ENCODE data around the gene ZNF358. TPM values are rescaled to one million over a fixed set of nuclear protein-coding genes. Genes with fewer than 3 reads are reported as not detected.

The ZNF358 gene
- total and polyA plus RNA-seq, 4 donors: 12.3 to 96.0 (median 59.6) TPM

GRCh38 chr19:7476777-7477494 is 39.0 kb upstream of the ZNF358 start:
- H3K9me3 ChIP-seq (ENCODE audit: control insufficient read depth, insufficient read depth, low read length): no peaks in the 10 kb centered on the region
- WGBS (ENCODE audit: insufficient coverage): 82% methylated on average over 31 of the region's 35 CpGs
- H3K27me3 ChIP-seq (ENCODE audit: control insufficient read depth, insufficient read depth, low read length): no peaks in the 10 kb centered on the region
- DNase-seq (ENCODE audit: low read depth in 4 of 6, low spot score in 6 of 6): no peak
- no peak overlapping the region for H3K4me3 ChIP-seq (ENCODE audit: low read depth, low read length)
- no peak overlapping the region for H3K27ac ChIP-seq (ENCODE audit: low read depth, low read length)
- peaks cover 47% of the 10 kb centered on the region for H3K36me3 ChIP-seq (ENCODE audit: control insufficient read depth, insufficient read depth, low read length)
- H3K4me1 ChIP-seq (ENCODE audit: control insufficient read depth, insufficient read depth, low read length): peaks cover under 1% of the 10 kb centered on the region

DNA sequence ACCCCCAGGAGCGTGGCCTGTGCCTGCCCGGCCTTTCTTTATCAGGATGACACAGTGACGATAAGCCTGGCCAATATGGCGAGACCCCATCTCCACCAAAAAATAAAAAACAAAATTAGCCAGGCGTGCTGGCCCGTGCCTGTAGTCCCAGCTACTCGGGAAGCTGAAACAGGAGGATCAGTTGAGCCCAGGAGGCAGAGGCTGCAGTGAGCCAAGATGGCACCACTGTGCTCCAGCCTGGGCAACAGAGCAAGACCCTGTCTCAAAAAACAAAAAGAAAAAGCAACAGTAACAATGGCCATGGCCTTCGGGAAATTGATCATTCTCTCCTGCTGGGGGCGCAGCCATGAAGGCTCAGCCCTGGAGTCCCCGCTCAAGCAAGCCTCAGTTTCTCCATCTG is 38.1 kb upstream of the ZNF358 start:
- Histone ChIP-seq H3K36me3 (ENCODE audit: control insufficient read depth, insufficient read depth, low read length) (peaks cover 47% of the 10 kb centered on the region), H3K4me1 (ENCODE audit: control insufficient read depth, insufficient read depth, low read length) (peaks cover 9% of the 10 kb centered on the region), H3K4me3 (ENCODE audit: low read depth, low read length) (no peak overlapping the region), H3K9me3 (ENCODE audit: control insufficient read depth, insufficient read depth, low read length) (no peaks in the 10 kb centered on the region), H3K27me3 (ENCODE audit: control insufficient read depth, insufficient read depth, low read length) (no peaks in the 10 kb centered on the region), H3K27ac (ENCODE audit: low read depth, low read length) (no peak overlapping the region)
- DNase-seq (ENCODE audit: low read depth in 4 of 6, low spot score in 6 of 6): no peak
- 95% methylated on average over 5 of the region's 10 CpGs for WGBS (ENCODE audit: insufficient coverage)

DNA sequence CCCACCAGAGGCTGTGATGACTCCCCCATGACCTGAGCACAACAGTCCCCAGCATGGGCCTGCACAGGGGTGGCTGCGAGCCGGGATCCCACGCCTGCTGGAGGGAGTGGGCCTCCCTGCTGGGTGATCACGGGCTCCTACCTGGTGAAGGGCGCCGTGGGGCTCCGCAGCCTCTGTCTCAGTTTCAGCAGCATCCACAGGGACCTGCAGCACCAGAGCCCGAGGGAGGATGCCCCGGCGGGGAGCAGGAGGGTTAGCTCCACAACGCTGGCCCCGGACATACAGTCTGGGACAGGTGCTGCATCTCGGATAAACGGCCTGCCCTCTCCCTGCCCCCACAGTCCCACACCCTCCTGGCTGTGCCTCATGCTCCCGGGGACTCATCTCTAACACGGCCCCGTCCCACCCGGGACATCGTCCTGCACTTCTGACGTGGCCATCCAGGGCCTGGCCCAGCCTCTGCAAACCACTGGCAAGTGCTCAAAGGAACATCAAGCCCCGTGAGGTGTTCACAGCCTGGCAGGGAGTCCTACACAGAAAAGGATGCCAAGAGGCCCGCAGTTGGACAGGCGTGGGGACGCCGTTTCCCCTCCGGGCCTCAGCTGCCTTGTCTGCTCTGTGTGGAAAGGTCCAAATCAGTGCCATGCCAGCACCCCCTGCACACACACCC is 37.6 kb upstream of the ZNF358 start:
- Histone ChIP-seq H3K36me3 (ENCODE audit: control insufficient read depth, insufficient read depth, low read length) (peaks cover 43% of the 10 kb centered on the region), H3K4me1 (ENCODE audit: control insufficient read depth, insufficient read depth, low read length) (peaks cover 13% of the 10 kb centered on the region), H3K27ac (ENCODE audit: low read depth, low read length) (no peak overlapping the region), H3K4me3 (ENCODE audit: low read depth, low read length) (no peak overlapping the region), H3K27me3 (ENCODE audit: control insufficient read depth, insufficient read depth, low read length) (no peaks in the 10 kb centered on the region), H3K9me3 (ENCODE audit: control insufficient read depth, insufficient read depth, low read length) (no peaks in the 10 kb centered on the region)
- no peak for DNase-seq (ENCODE audit: low read depth in 4 of 6, low spot score in 6 of 6)
- 72% methylated on average over 24 of the region's 26 CpGs for WGBS (ENCODE audit: insufficient coverage)

- no peaks in the 10 kb centered on the region for H3K27me3 ChIP-seq (ENCODE audit: control insufficient read depth, insufficient read depth, low read length)
- 90% methylated on average over 9 of the region's 9 CpGs for WGBS (ENCODE audit: insufficient coverage)
- peaks cover 19% of the 10 kb centered on the region for H3K4me1 ChIP-seq (ENCODE audit: control insufficient read depth, insufficient read depth, low read length)
- H3K9me3 ChIP-seq (ENCODE audit: control insufficient read depth, insufficient read depth, low read length): no peaks in the 10 kb centered on the region
- no peak for DNase-seq (ENCODE audit: low read depth in 4 of 6, low spot score in 6 of 6)
- H3K4me3 ChIP-seq (ENCODE audit: low read depth, low read length): no peak overlapping the region
- no peak overlapping the region for H3K27ac ChIP-seq (ENCODE audit: low read depth, low read length)
- H3K36me3 ChIP-seq (ENCODE audit: control insufficient read depth, insufficient read depth, low read length): peaks cover 41% of the 10 kb centered on the region
These were observed 37.1 kb upstream of the ZNF358 start for GRCh38 chr19:7478843-7479227.

- 64% methylated on average over 8 of the region's 11 CpGs for WGBS (ENCODE audit: insufficient coverage)
- Histone ChIP-seq H3K27ac (ENCODE audit: low read depth, low read length) (no peak overlapping the region), H3K36me3 (ENCODE audit: control insufficient read depth, insufficient read depth, low read length) (peaks cover 41% of the 10 kb centered on the region), H3K9me3 (ENCODE audit: control insufficient read depth, insufficient read depth, low read length) (no peaks in the 10 kb centered on the region), H3K4me3 (ENCODE audit: low read depth, low read length) (no peak overlapping the region), H3K27me3 (ENCODE audit: control insufficient read depth, insufficient read depth, low read length) (no peaks in the 10 kb centered on the region), H3K4me1 (ENCODE audit: control insufficient read depth, insufficient read depth, low read length) (peaks cover 20% of the 10 kb centered on the region)
- DNase-seq (ENCODE audit: low read depth in 4 of 6, low spot score in 6 of 6): no peak
These were observed 35.5 kb upstream of the ZNF358 start for GRCh38 chr19:7480222-7480969.

- no peaks in the 10 kb centered on the region for H3K27me3 ChIP-seq (ENCODE audit: control insufficient read depth, insufficient read depth, low read length)
- H3K36me3 ChIP-seq (ENCODE audit: control insufficient read depth, insufficient read depth, low read length): peaks cover 37% of the 10 kb centered on the region
- H3K4me1 ChIP-seq (ENCODE audit: control insufficient read depth, insufficient read depth, low read length): peaks cover 20% of the 10 kb centered on the region
- H3K9me3 ChIP-seq (ENCODE audit: control insufficient read depth, insufficient read depth, low read length): no peaks in the 10 kb centered on the region
- H3K27ac ChIP-seq (ENCODE audit: low read depth, low read length): no peak overlapping the region
- 97% methylated on average over 5 of the region's 7 CpGs for WGBS (ENCODE audit: insufficient coverage)
- no peak overlapping the region for H3K4me3 ChIP-seq (ENCODE audit: low read depth, low read length)
- no peak for DNase-seq (ENCODE audit: low read depth in 4 of 6, low spot score in 6 of 6)
These were observed 35.0 kb upstream of the ZNF358 start for GRCh38 chr19:7480970-7481255.

DNA sequence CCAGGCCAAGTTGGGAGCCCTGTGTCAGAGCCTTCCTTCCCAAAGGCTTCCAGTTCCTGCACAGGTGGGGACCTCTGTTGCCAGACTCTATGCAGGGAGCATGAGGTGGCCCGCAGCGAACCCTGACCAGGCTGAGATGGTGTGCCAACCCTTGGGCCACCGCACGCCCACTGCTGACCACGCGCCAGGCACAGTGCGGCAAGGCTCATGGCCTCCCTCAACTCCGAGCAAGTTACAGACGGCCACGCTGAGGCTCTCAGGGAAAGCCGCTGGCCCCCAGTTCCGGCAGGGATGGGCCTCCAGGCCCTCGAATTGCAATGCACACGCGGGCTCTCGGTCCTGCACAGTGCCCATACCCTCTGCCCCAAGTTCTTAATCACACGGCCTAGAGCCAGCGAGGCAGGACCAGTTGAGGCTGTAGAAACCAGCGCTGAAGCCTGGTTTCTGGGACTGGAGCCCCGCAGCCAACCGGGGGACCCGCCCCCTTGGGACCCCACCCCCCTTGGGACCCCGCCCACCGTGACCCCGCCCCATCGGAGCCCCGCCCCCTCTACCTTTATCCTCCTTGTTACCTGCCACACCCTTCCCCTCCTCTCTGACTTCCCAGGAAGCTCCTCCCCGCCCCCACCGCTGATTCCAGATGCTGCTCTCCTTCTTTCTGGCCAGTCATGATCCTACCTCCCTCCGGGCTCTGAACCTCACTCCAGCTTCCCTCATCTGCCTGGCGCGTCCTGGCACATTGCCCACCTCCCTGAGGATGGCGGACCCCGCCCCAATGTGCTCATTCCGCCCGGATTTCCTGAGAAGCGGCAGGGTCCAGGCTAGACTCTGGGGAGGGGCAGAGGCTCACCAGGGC is 33.1 kb upstream of the ZNF358 start:
- H3K9me3 ChIP-seq (ENCODE audit: control insufficient read depth, insufficient read depth, low read length): no peaks in the 10 kb centered on the region
- peaks cover 20% of the 10 kb centered on the region for H3K4me1 ChIP-seq (ENCODE audit: control insufficient read depth, insufficient read depth, low read length)
- peaks cover 25% of the 10 kb centered on the region for H3K36me3 ChIP-seq (ENCODE audit: control insufficient read depth, insufficient read depth, low read length)
- no peak overlapping the region for H3K27ac ChIP-seq (ENCODE audit: low read depth, low read length)
- peak in 2 of 6 donors; percentile 34 to 50 for DNase-seq (ENCODE audit: low read depth in 4 of 6, low spot score in 6 of 6)
- no peaks in the 10 kb centered on the region for H3K27me3 ChIP-seq (ENCODE audit: control insufficient read depth, insufficient read depth, low read length)
- no peak overlapping the region for H3K4me3 ChIP-seq (ENCODE audit: low read depth, low read length)
- 43% methylated on average over 27 of the region's 37 CpGs for WGBS (ENCODE audit: insufficient coverage)

DNA sequence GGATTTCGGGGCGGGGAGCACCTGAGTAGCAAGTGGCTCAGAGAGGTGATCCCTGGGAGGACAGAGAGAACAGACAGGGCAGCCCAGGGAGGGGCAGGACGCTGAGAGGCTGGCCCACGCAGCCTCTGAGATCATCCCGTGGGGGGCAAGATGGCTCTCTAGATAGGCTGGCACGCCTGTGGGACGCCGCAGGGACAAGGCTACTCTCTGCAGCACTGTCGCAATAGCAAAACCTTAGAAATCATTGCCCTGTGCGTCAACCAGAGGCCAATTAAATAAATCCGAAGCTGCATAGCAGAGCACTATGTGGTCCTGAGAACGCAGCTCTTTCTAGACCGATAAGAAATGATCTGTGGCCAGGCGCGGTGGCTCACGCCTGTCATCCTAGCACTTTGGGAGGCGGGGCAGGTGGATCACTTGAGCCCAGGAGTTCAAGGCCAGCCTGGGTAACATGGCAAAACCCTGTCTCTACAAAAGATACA is 32.1 kb upstream of the ZNF358 start:
- H3K4me1 ChIP-seq (ENCODE audit: control insufficient read depth, insufficient read depth, low read length): peaks cover 27% of the 10 kb centered on the region
- DNase-seq (ENCODE audit: low read depth in 4 of 6, low spot score in 6 of 6): peak in 1 of 6 donors; percentile 8
- 84% methylated on average over 17 of the region's 17 CpGs for WGBS (ENCODE audit: insufficient coverage)
- peaks cover 16% of the 10 kb centered on the region for H3K36me3 ChIP-seq (ENCODE audit: control insufficient read depth, insufficient read depth, low read length)
- no peaks in the 10 kb centered on the region for H3K9me3 ChIP-seq (ENCODE audit: control insufficient read depth, insufficient read depth, low read length)
- no peak overlapping the region for H3K4me3 ChIP-seq (ENCODE audit: low read depth, low read length)
- no peak overlapping the region for H3K27ac ChIP-seq (ENCODE audit: low read depth, low read length)
- H3K27me3 ChIP-seq (ENCODE audit: control insufficient read depth, insufficient read depth, low read length): no peaks in the 10 kb centered on the region

DNA sequence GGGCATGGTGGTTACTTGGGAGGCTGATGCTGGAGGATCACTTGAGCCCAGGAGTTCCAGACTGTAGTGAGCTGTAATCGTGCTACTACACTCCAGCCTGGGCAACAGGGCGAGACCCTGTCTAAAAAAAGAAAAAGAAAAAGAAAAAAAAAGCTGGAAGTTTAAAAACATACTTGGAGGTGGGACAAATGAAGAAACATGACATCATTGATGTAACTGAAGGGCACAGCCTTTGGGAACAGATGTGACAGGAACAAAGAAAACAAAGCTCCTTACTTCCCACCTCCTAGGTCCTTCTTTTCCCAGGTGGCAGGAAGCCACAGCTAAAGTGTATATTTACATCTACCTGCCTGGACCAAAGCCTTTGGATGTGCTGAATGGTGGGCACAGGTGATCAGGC is 29.0 kb upstream of the ZNF358 start:
- Histone ChIP-seq H3K36me3 (ENCODE audit: control insufficient read depth, insufficient read depth, low read length) (peaks cover 8% of the 10 kb centered on the region), H3K4me1 (ENCODE audit: control insufficient read depth, insufficient read depth, low read length) (peaks cover 36% of the 10 kb centered on the region), H3K4me3 (ENCODE audit: low read depth, low read length) (no peak overlapping the region), H3K27me3 (ENCODE audit: control insufficient read depth, insufficient read depth, low read length) (no peaks in the 10 kb centered on the region), H3K27ac (ENCODE audit: low read depth, low read length) (no peak overlapping the region), H3K9me3 (ENCODE audit: control insufficient read depth, insufficient read depth, low read length) (no peaks in the 10 kb centered on the region)
- WGBS (ENCODE audit: insufficient coverage): 82% methylated on average over 2 of the region's 2 CpGs
- DNase-seq (ENCODE audit: low read depth in 4 of 6, low spot score in 6 of 6): no peak

Measured in spinal cord (tissue), 10 donors.